HCT116 (cell line): ENCODE results near the gene TSPAN33.
"Not testable (repeated sequence)": the region's sequence is repeated elsewhere in the genome, so short reads cannot be mapped to it uniquely, and the experiment has no call there.

Experiments used
- CEBPB ChIP-seq: IDR thresholded peaks from 2 replicates; pipeline ENCODE4 v1.6.1; 2012; ENCODE audit warnings: low read depth
- CTCF ChIP-seq, 3 experiments: fragments of 200-600 bp in 1 of 3; sonication (generic) in 1 of 3; IDR thresholded peaks in 2 of 3; conservative IDR thresholded peaks in 1 of 3; 2 replicates each; pipeline ENCODE4 v1.5.1; 2012 to 2017; ENCODE audit warnings: low read depth in 2 of 3, low read length in 2 of 3, antibody characterized with exemption in 1 of 3, borderline replicate concordance in 1 of 3, control low read depth in 1 of 3, mild to moderate bottlenecking in 1 of 3, mixed read lengths in 1 of 3, mixed run types in 1 of 3, moderate library complexity in 1 of 3; ENCODE audit not compliant: insufficient read depth in 1 of 3
- EZH2 ChIP-seq: fragments of 200-600 bp; sonication (generic); IDR thresholded peaks from 2 replicates; pipeline ENCODE4 v1.6.1; 2017; ENCODE audit warnings: antibody characterized with exemption, mixed run types
- EZH2phosphoT487 ChIP-seq: fragments of 200-600 bp; IDR thresholded peaks from 2 replicates; pipeline ENCODE4 v1.6.1; 2018; ENCODE audit warnings: antibody characterized with exemption, borderline replicate concordance
- POLR2A ChIP-seq: IDR thresholded peaks from 2 replicates; pipeline ENCODE4 v1.7.0; 2011; ENCODE audit warnings: borderline replicate concordance; ENCODE audit not compliant: insufficient read depth, insufficient read length; ENCODE audit errors: extremely low read depth
- POLR2AphosphoS5 ChIP-seq: IDR thresholded peaks from 2 replicates; pipeline ENCODE4 v1.6.1; 2011; ENCODE audit warnings: mild to moderate bottlenecking, low read depth, low read length, moderate library complexity
- RAD21 ChIP-seq: IDR thresholded peaks from 2 replicates; pipeline ENCODE4 v1.6.1; 2012; ENCODE audit warnings: low read depth, mild to moderate bottlenecking
- REST ChIP-seq: IDR thresholded peaks from 2 replicates; pipeline ENCODE4 v1.6.1; 2012; ENCODE audit warnings: low read depth
- SIN3A ChIP-seq: IDR thresholded peaks from 2 replicates; pipeline ENCODE4 v1.6.1; 2012; ENCODE audit warnings: low read depth
- ZFX ChIP-seq: fragments of 450-650 bp; IDR thresholded peaks from 2 replicates; pipeline ENCODE4 v1.6.1; 2017
- ZNF274 ChIP-seq: fragments of 200-500 bp; sonication (Bioruptor generic); IDR thresholded peaks from 2 replicates; pipeline ENCODE4 v1.6.1; 2014; ENCODE audit warnings: mild to moderate bottlenecking, low read depth, low read length, inconsistent platforms

- not testable (repeated sequence) for TF ChIP-seq POLR2A; EZH2; CTCF (IDR thresholded peaks at IDR 0.05 in 2 of 3, conservative IDR thresholded peaks at IDR 0.05 in 1 of 3; ENCODE audit: borderline replicate concordance in 1 of 3, insufficient read depth in 1 of 3, low read depth in 2 of 3, low read length in 2 of 3); ZFX; EZH2phosphoT487; SIN3A; RAD21; ZNF274; CEBPB; POLR2AphosphoS5; REST
These were observed 74.7 kb downstream of the TSPAN33 start for GRCh38 chr7:129219166-129219565.
